ENCODE results near the gene RAD54L.

GRCh38 chr1:46274225-46275029, 26.9 kb downstream of the RAD54L start:
- no peak for TF ChIP-seq CTCF (IDR thresholded peaks at IDR 0.05)
- TF ChIP-seq YY1 (IDR thresholded peaks at IDR 0.05; ENCODE audit: low read depth): no peak
- TF ChIP-seq RAD21 (IDR thresholded peaks at IDR 0.05; ENCODE audit: low read length): no peak
- no peak for TF ChIP-seq POLR2AphosphoS5 (IDR thresholded peaks at IDR 0.05; ENCODE audit: low read depth, low read length)
- TF ChIP-seq JUND (IDR thresholded peaks at IDR 0.05): no peak
- TF ChIP-seq GABPA (IDR thresholded peaks at IDR 0.05; ENCODE audit: low read depth): no peak
- TF ChIP-seq SMC3 (IDR thresholded peaks at IDR 0.05; ENCODE audit: low read depth, low read length): no peak
